H1 (cell line): Measurements from ENCODE around the gene SGMS1. TPM values are rescaled to one million over a fixed set of nuclear protein-coding genes. Genes with fewer than 3 reads are reported as not detected.

Experiments used
- CTCF ChIA-PET: fragments of 300-600 bp; sonication (Branson Sonifier 250); formaldehyde crosslinking; loops from one replicate; lab custom pipeline; 2021; ENCODE audit not compliant: partially characterized antibody; lab: Charles Lee
- POLR2A ChIA-PET: fragments of 300-600 bp; sonication (Branson Sonifier 250); formaldehyde crosslinking; loops from one replicate; lab custom pipeline; 2021; ENCODE audit warnings: inconsistent platforms; ENCODE audit not compliant: partially characterized antibody; lab: Charles Lee
- DNase-seq, 2 experiments: peaks; one replicate each; pipeline versions ENCODE4 v3.0.0 to v3.0.0-alpha.2; 2010 to 2022; ENCODE audit warnings: low spot score in 2 of 2, low read depth in 1 of 2, mixed read lengths in 1 of 2
- FAIRE-seq: peaks from 2 replicates; lab custom pipeline; 2011; peaks lifted over from hg19 to GRCh38; lab: Jason Lieb, UNC
- H2AFZ ChIP-seq: 2 replicates; pipeline ENCODE4 v1.8.1; 2012; ENCODE audit warnings: low read length, inconsistent platforms
- H2AK5ac ChIP-seq: 2 replicates; pipeline ENCODE4 v1.6.1; 2013; ENCODE audit warnings: low read depth, low read length
- H2BK120ac ChIP-seq: replicated peaks from 2 replicates; pipeline ENCODE3; 2013; ENCODE audit warnings: low read depth, low read length, inconsistent platforms
- H2BK12ac ChIP-seq: 2 replicates; pipeline ENCODE4 v1.6.1; 2013; ENCODE audit warnings: low read depth, low read length
- H2BK15ac ChIP-seq: 2 replicates; pipeline ENCODE4 v1.6.1; 2013; ENCODE audit warnings: low read length
- H2BK20ac ChIP-seq: 2 replicates; pipeline ENCODE4 v1.6.1; 2013; ENCODE audit warnings: low read length
- H2BK5ac ChIP-seq: 2 replicates; pipeline ENCODE4 v1.6.1; 2013; ENCODE audit warnings: low read depth, low read length
- H3K14ac ChIP-seq: 2 replicates; pipeline ENCODE4 v1.6.1; 2013; ENCODE audit warnings: inconsistent platforms; ENCODE audit not compliant: insufficient read length
- H3K18ac ChIP-seq: 2 replicates; pipeline ENCODE4 v1.6.1; 2013; ENCODE audit warnings: low read length; ENCODE audit errors: extremely low read depth
- H3K23ac ChIP-seq: 2 replicates; pipeline ENCODE4 v1.6.1; 2013; ENCODE audit warnings: inconsistent platforms; ENCODE audit not compliant: insufficient read length
- H3K23me2 ChIP-seq: 2 replicates; pipeline ENCODE4 v1.6.1; 2013; ENCODE audit warnings: low read depth, low read length
- H3K27ac ChIP-seq: 2 replicates; pipeline ENCODE4 v1.6.1; 2011; ENCODE audit warnings: low read depth, low read length, inconsistent platforms
- H3K27me3 ChIP-seq, 4 experiments: replicated peaks in 1 of 4; 1 replicate in 1 of 4; 2 replicates in 3 of 4; pipeline versions ENCODE4 v1.6.1 to v1.8.1; 2011 to 2013; ENCODE audit warnings: low read length in 3 of 4, mild to moderate bottlenecking in 3 of 4, inconsistent platforms in 2 of 4, mixed read lengths in 2 of 4, moderate library complexity in 1 of 4; ENCODE audit not compliant: control insufficient read depth in 3 of 4, insufficient read depth in 3 of 4; ENCODE audit errors: extremely low read depth in 1 of 4
- H3K36me3 ChIP-seq, 4 experiments: 2 replicates each; pipeline versions ENCODE4 v1.6.1 to v1.8.1; 2011 to 2013; ENCODE audit warnings: mild to moderate bottlenecking in 4 of 4, low read length in 3 of 4, moderate library complexity in 2 of 4, control low read depth in 1 of 4, inconsistent platforms in 1 of 4; ENCODE audit not compliant: insufficient read depth in 4 of 4, control insufficient read depth in 2 of 4
- H3K4ac ChIP-seq: replicated peaks from 2 replicates; pipeline ENCODE3; 2013; ENCODE audit warnings: low read length, low read depth, mixed read lengths, inconsistent platforms; ENCODE audit not compliant: insufficient read length
- H3K4me1 ChIP-seq, 4 experiments: replicated peaks in 1 of 4; 1 replicate in 1 of 4; 2 replicates in 3 of 4; pipeline versions ENCODE4 v1.6.1 to v1.8.1; 2011 to 2013; ENCODE audit warnings: low read length in 3 of 4, inconsistent platforms in 2 of 4, mixed read lengths in 1 of 4; ENCODE audit not compliant: insufficient read depth in 4 of 4, control insufficient read depth in 3 of 4
- H3K4me2 ChIP-seq, 2 experiments: 2 replicates each; pipeline versions ENCODE4 v1.6.1 to v1.8.1; 2011 to 2013; ENCODE audit warnings: low read depth in 2 of 2, low read length in 2 of 2, control low read depth in 1 of 2, inconsistent platforms in 1 of 2, mild to moderate bottlenecking in 1 of 2; ENCODE audit not compliant: insufficient read depth in 1 of 2
- H3K4me3 ChIP-seq, 4 experiments: fragments of 200-600, 300-600 bp in 1 of 4; sonication (generic), shearing (Covaris generic), sonication (Bioruptor Twin) in 1 of 4; 2 replicates each; pipeline versions ENCODE4 v1.5.1 to v1.8.1; 2011 to 2016; ENCODE audit warnings: low read length in 4 of 4, low read depth in 3 of 4, control low read depth in 2 of 4, inconsistent platforms in 2 of 4, mild to moderate bottlenecking in 2 of 4, mixed read lengths in 1 of 4, moderate library complexity in 1 of 4; ENCODE audit not compliant: insufficient read depth in 2 of 4; ENCODE audit errors: extremely low read depth in 1 of 4
- H3K56ac ChIP-seq: replicated peaks from 2 replicates; pipeline ENCODE3; 2013; ENCODE audit warnings: low read depth, mild to moderate bottlenecking, mixed read lengths, low read length, inconsistent platforms; ENCODE audit not compliant: insufficient read length
- H3K79me1 ChIP-seq: 2 replicates; pipeline ENCODE4 v1.6.1; 2013; ENCODE audit warnings: low read depth, low read length, control low read depth
- H3K79me2 ChIP-seq, 2 experiments: 2 replicates each; pipeline versions ENCODE4 v1.6.1 to v1.8.1; 2012 to 2013; ENCODE audit warnings: low read length in 2 of 2, mild to moderate bottlenecking in 2 of 2, inconsistent platforms in 1 of 2; ENCODE audit not compliant: insufficient read depth in 2 of 2, control insufficient read depth in 1 of 2
- H3K9ac ChIP-seq, 4 experiments: replicated peaks in 1 of 4; 1 replicate in 1 of 4; 2 replicates in 3 of 4; pipeline versions ENCODE4 v1.6.1 to v1.8.1; 2011 to 2013; ENCODE audit warnings: low read depth in 3 of 4, low read length in 3 of 4, control low read depth in 2 of 4, mild to moderate bottlenecking in 2 of 4, moderate library complexity in 2 of 4, inconsistent platforms in 1 of 4; ENCODE audit errors: extremely low read depth in 1 of 4
- H3K9me3 ChIP-seq, 2 experiments: 2 replicates each; pipeline versions ENCODE4 v1.6.1 to v1.8.1; 2012 to 2013; ENCODE audit warnings: mild to moderate bottlenecking in 2 of 2, moderate library complexity in 2 of 2, control low read depth in 1 of 2, inconsistent platforms in 1 of 2, low read depth in 1 of 2, low read length in 1 of 2, mixed read lengths in 1 of 2; ENCODE audit not compliant: insufficient read depth in 2 of 2
- H4K20me1 ChIP-seq, 2 experiments: replicated peaks in 1 of 2; 2 replicates each; pipeline versions ENCODE3 to v1.8.1; 2011 to 2013; ENCODE audit warnings: inconsistent platforms in 2 of 2, low read length in 2 of 2, mild to moderate bottlenecking in 1 of 2; ENCODE audit not compliant: insufficient read depth in 2 of 2, control insufficient read depth in 1 of 2
- H4K5ac ChIP-seq: 2 replicates; pipeline ENCODE4 v1.6.1; 2013; ENCODE audit warnings: low read length, low read depth, mixed read lengths, inconsistent platforms; ENCODE audit not compliant: insufficient read length
- H4K8ac ChIP-seq: 2 replicates; pipeline ENCODE4 v1.8.0; 2013; ENCODE audit warnings: mild to moderate bottlenecking, moderate library complexity, low read length, inconsistent platforms; ENCODE audit not compliant: insufficient read depth; ENCODE audit errors: extremely low read depth
- H4K91ac ChIP-seq: replicated peaks from 2 replicates; pipeline ENCODE3; 2013; ENCODE audit warnings: low read length, mixed read lengths, inconsistent platforms; ENCODE audit not compliant: insufficient read length
- ASH2L ChIP-seq: fragments of 200-600, 300-600 bp; sonication (generic); IDR thresholded peaks from one replicate; pipeline ENCODE4 v1.7.1; 2017; ENCODE audit warnings: low read length
- CBX5 ChIP-seq: fragments of 300-800, 300-1000 bp; sonication (generic); IDR thresholded peaks from 2 replicates; pipeline ENCODE4 v1.7.1; 2016; ENCODE audit warnings: antibody characterized with exemption, low read length, low read depth
- CEBPB ChIP-seq: IDR thresholded peaks from 2 replicates; pipeline ENCODE4 v1.6.1; 2012; ENCODE audit warnings: low read depth, low read length
- E2F6 ChIP-seq: IDR thresholded peaks from 2 replicates; pipeline ENCODE4 v1.6.1; 2012; ENCODE audit warnings: inconsistent platforms
- JUN ChIP-seq: IDR thresholded peaks from 2 replicates; pipeline ENCODE4 v1.6.1; 2011; ENCODE audit warnings: low read depth, mild to moderate bottlenecking, improper control_type of control experiment, low read length
- KDM4A ChIP-seq: IDR thresholded peaks from one replicate; pipeline ENCODE4 v1.7.1; 2012; ENCODE audit warnings: low read depth, mild to moderate bottlenecking, moderate library complexity, low read length, inconsistent platforms; ENCODE audit not compliant: severe bottlenecking
- RFX5 ChIP-seq: IDR thresholded peaks from 2 replicates; pipeline ENCODE4 v1.6.1; 2011; ENCODE audit warnings: low read depth, low read length, improper control_type of control experiment, borderline replicate concordance
- SAP30 ChIP-seq: fragments of 300-600 bp; sonication (generic); IDR thresholded peaks from 2 replicates; pipeline ENCODE4 v1.7.1; 2012; ENCODE audit warnings: low read length, moderate library complexity, mild to moderate bottlenecking, inconsistent platforms; ENCODE audit not compliant: insufficient read depth, insufficient replicate concordance
- SRF ChIP-seq: IDR thresholded peaks from 2 replicates; pipeline ENCODE4 v1.6.1; 2011; ENCODE audit warnings: mild to moderate bottlenecking, low read depth, low read length, moderate library complexity
- TEAD4 ChIP-seq: IDR thresholded peaks from 2 replicates; pipeline ENCODE4 v1.6.1; 2012; ENCODE audit warnings: low read depth, low read length, inconsistent platforms, mixed read lengths
- USF2 ChIP-seq: IDR thresholded peaks from 2 replicates; pipeline ENCODE4 v1.6.1; 2011; ENCODE audit warnings: low read length, improper control_type of control experiment
- WGBS, 2 experiments: shearing (Covaris generic) in 1 of 2; methylation state at CpG; one replicate each; pipeline versions ENCODE4 v1.1.6 to v1.1.7; 2013 to 2015; ENCODE audit warnings: low lambda C conversion rate in 2 of 2, mixed read lengths in 2 of 2, inconsistent platforms in 1 of 2, low coverage in 1 of 2, missing lambda C conversion rate in 1 of 2; ENCODE audit not compliant: insufficient replicate concordance in 2 of 2, insufficient coverage in 1 of 2, insufficient read length in 1 of 2; ENCODE audit errors: extremely low coverage in 1 of 2, missing lambda C conversion rate in 1 of 2; 5-methylcytosine and 5-hydroxymethylcytosine counted together
- polyA plus RNA-seq, 7 experiments: library from polyadenylated mRNA; depleted of rRNA in 3 of 7; stranded (reverse) in 5 of 7; unstranded in 2 of 7; fragments of >200 nt in 5 of 7; fragments of 200-250 nt in 2 of 7; gene quantifications; 1 replicate in 5 of 7; 2 replicates in 1 of 7; 4 replicates in 1 of 7; pipeline versions ENCODE4 v1.2.1 to v1.2.3, GENCODE V29; 2011 to 2013; ENCODE audit warnings: missing spikeins in 2 of 7, mixed read lengths in 2 of 7
- total RNA-seq: library from RNA; stranded (reverse); fragmentation: NEBNext Ultra II Directional; extraction: Animal tissue kit (Norgen Biotek cat#: 25700); gene quantifications from 2 replicates; pipeline ENCODE4 v1.2.1, GENCODE V29; 2021

The SGMS1 gene
- total and polyA plus RNA-seq, 2 of the 8 experiments (the other 6 are each of a cell fraction or from before 2014, with no cell fraction given) = 6.0 to 15.6 TPM

GRCh38 chr10:50544857-50545429 is 78.8 kb downstream of the SGMS1 start:
- Histone ChIP-seq H3K36me3 (no peaks in the 10 kb centered on the region), H2BK5ac (0 out of 2 replicates have a peak overlapping the region, but pooled peaks have one; percentile 35), H3K23ac (no peak overlapping the region), H3K18ac (no peak overlapping the region), H3K4me1 (peaks cover 0 to 10% (median 2%) of the 10 kb centered on the region in 4 experiments; a peak in 4 of 7 replicates), H3K9me3 (no peaks in the 10 kb centered on the region), H3K4ac (no peak overlapping the region), H3K23me2 (no peaks in the 10 kb centered on the region), H3K27ac (no peak overlapping the region), H4K8ac (no peak overlapping the region), H4K91ac (no peak overlapping the region), H3K14ac (no peak overlapping the region), H2BK12ac (no peak overlapping the region), H2BK120ac (no peak overlapping the region), H2BK15ac (no peak overlapping the region), H4K20me1 (no peaks in the 10 kb centered on the region), H2AK5ac (no peak overlapping the region), H3K4me2 (peak overlapping the region in 1 of 2 experiments; percentile 37; a peak in 1 of 4 replicates), H3K9ac (peak overlapping the region in 1 of 4 experiments; percentile 8; a peak in 1 of 7 replicates), H2BK20ac (no peak overlapping the region), H2AFZ (no peak overlapping the region), H3K79me2 (peaks cover 0 to 52% of the 10 kb centered on the region in 2 experiments; a peak in 2 of 4 replicates), H3K4me3 (no peak overlapping the region), H3K56ac (no peak overlapping the region), H3K79me1 (no peaks in the 10 kb centered on the region), H3K27me3 (no peaks in the 10 kb centered on the region), H4K5ac (no peak overlapping the region)
- DNase-seq (no peak), FAIRE-seq (no peak)
- ChIA-PET POLR2A (no interaction called here), CTCF (interaction anchor here (0.9 to 2.4 kb wide), 5 partner anchors 9 to 267 kb away, joined by 3 to 8 read pairs (median 4); no protein-coding TSS in a partner anchor)
- WGBS, 2 experiments = 92% methylated on average over 6 of the region's 6 CpGs; no CpG with 5 or more reads in 1 of the 2 experiments
- no peak for TF ChIP-seq KDM4A
- no peak for TF ChIP-seq CBX5
- no peak for TF ChIP-seq TEAD4
- no peak for TF ChIP-seq E2F6
- TF ChIP-seq RFX5 = no peak
- no peak for TF ChIP-seq CEBPB
- no peak for TF ChIP-seq SAP30
- no peak for TF ChIP-seq ASH2L
- TF ChIP-seq SRF = no peak
- no peak for TF ChIP-seq JUN
- no peak for TF ChIP-seq USF2
